HCT116 (cell line): Measurements from ENCODE around the gene FAM13A.

ENCODE experiments used
- CEBPB ChIP-seq: IDR thresholded peaks from 2 replicates; pipeline ENCODE4 v1.6.1; 2012; ENCODE audit warnings: low read depth
- EZH2 ChIP-seq: fragments of 200-600 bp; sonication (generic); IDR thresholded peaks from 2 replicates; pipeline ENCODE4 v1.6.1; 2017; ENCODE audit warnings: antibody characterized with exemption, mixed run types
- POLR2AphosphoS5 ChIP-seq: IDR thresholded peaks from 2 replicates; pipeline ENCODE4 v1.6.1; 2011; ENCODE audit warnings: mild to moderate bottlenecking, low read depth, low read length, moderate library complexity

DNA sequence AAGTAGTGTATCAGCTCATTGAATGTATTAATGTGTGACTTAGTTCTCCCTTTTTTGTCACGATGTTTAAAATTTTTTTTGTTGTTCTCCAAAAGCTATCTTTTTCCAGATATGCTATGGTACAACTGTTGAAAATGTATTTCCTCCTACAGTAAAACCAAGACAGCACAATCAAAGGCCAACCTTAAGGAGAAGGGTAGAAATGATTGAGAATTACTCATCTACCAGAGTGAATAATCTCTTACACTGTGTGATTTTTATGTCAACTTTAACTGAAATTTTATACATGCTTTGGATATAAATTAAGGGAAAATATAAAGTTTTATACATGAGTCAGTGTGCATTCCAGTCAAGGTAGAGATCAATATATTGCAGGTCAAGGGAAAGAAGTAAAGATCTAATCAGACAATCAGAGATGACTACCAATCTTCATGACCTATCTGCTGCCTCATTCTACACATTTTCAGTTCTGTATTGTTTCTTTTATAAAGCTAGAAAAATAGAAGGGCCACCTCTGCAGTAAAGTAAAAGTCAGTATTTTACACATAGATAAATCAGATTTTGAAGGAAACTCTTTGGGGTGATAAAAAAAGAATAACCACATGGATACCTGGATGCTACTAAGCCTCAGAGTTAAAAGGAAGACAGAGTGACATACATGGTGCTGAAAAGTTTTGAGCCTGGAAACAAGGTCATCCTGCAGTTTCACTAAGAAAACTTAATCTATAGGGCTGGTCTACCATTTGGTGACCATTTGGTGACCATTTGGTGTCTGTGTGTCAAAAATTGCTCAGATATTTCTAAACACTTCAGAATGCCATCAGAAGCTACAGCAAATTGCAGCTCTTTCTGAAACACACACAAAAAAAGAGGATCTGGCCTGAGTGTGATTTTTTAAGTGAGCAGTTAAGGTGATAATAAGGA is 1.6 kb downstream of the FAM13A start:
- TF ChIP-seq POLR2AphosphoS5 (no peak), EZH2 (no peak), CEBPB (no peak)
